Karpas-422 (cell line): ENCODE data around the gene TAAR2. TPM values are rescaled to one million over a fixed set of nuclear protein-coding genes. Genes with fewer than 3 reads are reported as not detected.

Experiments used
- DNase-seq: peaks from one replicate; pipeline ENCODE4 v3.0.0-alpha.2; 2015
- H2AFZ ChIP-seq: fragments of 200-600 bp; sonication (generic); 2 replicates; pipeline ENCODE4 v1.6.1; 2014; ENCODE audit warnings: antibody characterized with exemption, low read length, mixed read lengths
- H3K27ac ChIP-seq: fragments of 200-600 bp; sonication (generic); 2 replicates; pipeline ENCODE4 v1.5.1; 2014; ENCODE audit warnings: mild to moderate bottlenecking, low read length, moderate library complexity
- H3K27me3 ChIP-seq: fragments of 200-600 bp; sonication (generic); 2 replicates; pipeline ENCODE4 v1.6.1; 2014; ENCODE audit warnings: low read length, mixed read lengths
- H3K36me3 ChIP-seq: fragments of 200-600 bp; sonication (generic); 2 replicates; pipeline ENCODE4 v1.6.1; 2014; ENCODE audit warnings: low read length, mixed read lengths; ENCODE audit not compliant: insufficient read depth
- H3K4me1 ChIP-seq: fragments of 200-600 bp; sonication (generic); 2 replicates; pipeline ENCODE4 v1.6.1; 2014; ENCODE audit warnings: mild to moderate bottlenecking, low read length, mixed read lengths
- H3K4me2 ChIP-seq: fragments of 200-600 bp; sonication (generic); 2 replicates; pipeline ENCODE4 v1.6.1; 2014; ENCODE audit warnings: low read length, low read depth, mild to moderate bottlenecking; ENCODE audit not compliant: poor library complexity, severe bottlenecking
- H3K4me3 ChIP-seq: fragments of 200-600 bp; sonication (generic); 2 replicates; pipeline ENCODE4 v1.5.1; 2014; ENCODE audit warnings: mild to moderate bottlenecking, antibody characterized with exemption, low read length, mixed read lengths
- H3K79me2 ChIP-seq: fragments of 200-600 bp; sonication (generic); 2 replicates; pipeline ENCODE4 v1.6.1; 2014; ENCODE audit warnings: mild to moderate bottlenecking, low read length, mixed read lengths
- H3K9ac ChIP-seq: fragments of 200-600 bp; sonication (generic); 2 replicates; pipeline ENCODE4 v1.6.0; 2014; ENCODE audit warnings: low read length
- H3K9me2 ChIP-seq: fragments of 200-600 bp; sonication (generic), shearing (Covaris generic); replicated peaks from 2 replicates; pipeline ENCODE4 v1.6.0; 2014; ENCODE audit warnings: mild to moderate bottlenecking, low read length, moderate library complexity; ENCODE audit not compliant: insufficient read depth
- H3K9me3 ChIP-seq: fragments of 300-700, 200-600 bp; sonication (generic); 2 replicates; pipeline ENCODE4 v1.6.1; 2014; ENCODE audit warnings: low read length, mixed read lengths
- H4K20me1 ChIP-seq: fragments of 200-600 bp; sonication (generic); 2 replicates; pipeline ENCODE4 v1.6.1; 2014; ENCODE audit warnings: mild to moderate bottlenecking, antibody characterized with exemption, low read length, low read depth; ENCODE audit not compliant: insufficient read depth
- total RNA-seq: library from RNA; depleted of rRNA; stranded (reverse); fragments of >200 nt; shearing (Covaris generic); gene quantifications from 2 replicates; pipeline ENCODE4 v1.2.3, GENCODE V29; 2014; ENCODE audit warnings: low replicate concordance; rRNA removed

The TAAR2 gene, protein sequence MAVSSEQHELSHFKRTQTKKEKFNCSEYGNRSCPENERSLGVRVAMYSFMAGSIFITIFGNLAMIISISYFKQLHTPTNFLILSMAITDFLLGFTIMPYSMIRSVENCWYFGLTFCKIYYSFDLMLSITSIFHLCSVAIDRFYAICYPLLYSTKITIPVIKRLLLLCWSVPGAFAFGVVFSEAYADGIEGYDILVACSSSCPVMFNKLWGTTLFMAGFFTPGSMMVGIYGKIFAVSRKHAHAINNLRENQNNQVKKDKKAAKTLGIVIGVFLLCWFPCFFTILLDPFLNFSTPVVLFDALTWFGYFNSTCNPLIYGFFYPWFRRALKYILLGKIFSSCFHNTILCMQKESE
- not detected in 2 replicates for total RNA-seq

DNA sequence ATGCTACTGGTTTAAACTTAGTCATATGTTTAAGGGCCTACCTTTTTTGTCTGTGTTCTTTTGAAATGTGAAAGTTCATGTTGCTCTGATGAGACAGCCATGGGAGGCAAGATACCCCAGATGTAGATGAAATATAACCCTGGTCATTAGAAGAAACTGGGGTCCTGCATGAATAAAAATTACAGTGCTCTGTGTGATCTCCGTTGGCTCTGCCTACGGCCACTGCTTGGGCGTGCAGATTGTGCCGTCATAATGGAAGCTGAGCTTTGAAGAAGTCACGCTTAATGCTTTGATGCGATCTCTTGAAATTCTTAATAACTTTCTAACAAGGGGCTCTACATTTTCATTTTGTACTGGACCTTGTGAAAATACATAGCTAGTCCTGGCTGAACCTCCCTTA, at the start of gene TAAR2:
TAAR2 (minus strand) TSS at position 101 of the 400 bp plus-strand sequence; CDS start at position 101, 0 bp downstream.
- Histone ChIP-seq H3K4me3 (no peak within 1 kb of the TSS), H3K4me2 (no peak within 1 kb of the TSS), H3K36me3 (no peaks in the 10 kb centered on the region), H3K79me2 (no peaks in the 10 kb centered on the region), H3K4me1 (no peaks in the 10 kb centered on the region), H2AFZ (no peak within 1 kb of the TSS), H3K9ac (no peak within 1 kb of the TSS), H3K9me3 (no peaks in the 10 kb centered on the region), H3K27me3 (no peaks in the 10 kb centered on the region), H4K20me1 (no peaks in the 10 kb centered on the region), H3K27ac (no peak within 1 kb of the TSS), H3K9me2 (no peaks in the 10 kb centered on the region)
- no peak for DNase-seq

DNA sequence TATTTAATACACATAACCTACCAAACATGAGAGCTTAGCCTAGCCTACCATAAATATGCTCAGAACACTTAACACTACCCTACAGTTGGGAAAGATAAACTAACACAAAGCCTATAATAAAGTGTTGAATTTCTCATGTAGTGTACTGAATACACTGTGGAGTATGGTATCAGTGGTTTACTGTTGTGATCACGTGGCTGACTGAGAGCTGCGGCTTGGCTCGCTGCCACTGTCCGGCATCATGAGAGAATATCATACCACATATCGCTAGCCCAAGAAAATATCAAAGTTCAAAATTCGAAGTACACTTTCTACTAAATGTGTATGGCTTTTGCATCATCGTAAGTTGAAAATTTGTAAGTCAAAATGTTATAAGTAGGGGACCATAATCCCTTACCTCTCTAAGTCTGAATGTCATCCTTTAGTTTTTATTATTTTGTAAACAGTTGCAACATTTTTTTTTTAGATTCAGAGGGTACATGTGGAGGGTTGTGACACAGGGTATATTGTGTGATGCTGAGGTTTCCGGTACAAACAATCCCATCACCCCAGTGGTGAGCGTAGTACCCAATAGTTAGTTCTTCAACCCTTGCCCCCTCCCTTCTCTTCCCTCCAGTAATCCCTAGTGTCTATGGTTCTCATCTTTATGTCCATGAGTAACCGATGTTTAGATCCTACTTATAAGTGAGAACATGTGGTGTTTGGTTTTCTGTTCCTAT, 49.5 kb upstream of the TAAR2 start:
- H3K9me3 ChIP-seq, result no peaks in the 10 kb centered on the region
- no peaks in the 10 kb centered on the region for H3K9me2 ChIP-seq
- no peak overlapping the region for H3K9ac ChIP-seq
- H3K79me2 ChIP-seq, result no peaks in the 10 kb centered on the region
- H3K27me3 ChIP-seq, result no peaks in the 10 kb centered on the region
- DNase-seq, result no peak
- H3K4me2 ChIP-seq, result no peak overlapping the region
- H3K36me3 ChIP-seq, result no peaks in the 10 kb centered on the region
- H4K20me1 ChIP-seq, result no peaks in the 10 kb centered on the region
- peaks cover 7% of the 10 kb centered on the region for H3K4me1 ChIP-seq
- no peak overlapping the region for H3K27ac ChIP-seq
- H2AFZ ChIP-seq, result no peak overlapping the region
- H3K4me3 ChIP-seq, result no peak overlapping the region

DNA sequence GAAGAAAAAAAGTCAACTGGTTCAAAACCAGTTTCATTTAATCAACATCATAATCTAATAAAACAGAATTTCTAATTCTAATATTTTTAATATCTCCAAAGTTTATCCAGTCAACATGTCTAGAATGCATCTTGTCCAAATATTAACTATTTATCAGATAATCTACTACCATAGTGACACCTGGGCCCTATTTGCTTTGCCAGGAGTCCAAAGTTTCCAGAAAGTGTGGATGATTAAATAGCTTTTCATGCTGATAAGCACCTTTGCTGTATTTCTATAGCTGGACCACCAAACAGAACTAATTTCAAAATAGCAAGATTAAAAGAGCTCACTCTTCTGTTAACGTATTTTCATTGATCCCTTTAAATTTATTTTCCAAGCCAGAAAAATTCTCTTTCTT, 47.2 kb upstream of the TAAR2 start:
- DNase-seq, result no peak
- no peaks in the 10 kb centered on the region for H3K9me3 ChIP-seq
- no peaks in the 10 kb centered on the region for H3K9me2 ChIP-seq
- H3K27ac ChIP-seq, result no peak overlapping the region
- H3K36me3 ChIP-seq, result no peaks in the 10 kb centered on the region
- no peak overlapping the region for H3K4me2 ChIP-seq
- H3K9ac ChIP-seq, result no peak overlapping the region
- H3K4me1 ChIP-seq, result peaks cover 7% of the 10 kb centered on the region
- H3K4me3 ChIP-seq, result no peak overlapping the region
- no peaks in the 10 kb centered on the region for H3K79me2 ChIP-seq
- H3K27me3 ChIP-seq, result no peaks in the 10 kb centered on the region
- no peak overlapping the region for H2AFZ ChIP-seq
- H4K20me1 ChIP-seq, result no peaks in the 10 kb centered on the region

DNA sequence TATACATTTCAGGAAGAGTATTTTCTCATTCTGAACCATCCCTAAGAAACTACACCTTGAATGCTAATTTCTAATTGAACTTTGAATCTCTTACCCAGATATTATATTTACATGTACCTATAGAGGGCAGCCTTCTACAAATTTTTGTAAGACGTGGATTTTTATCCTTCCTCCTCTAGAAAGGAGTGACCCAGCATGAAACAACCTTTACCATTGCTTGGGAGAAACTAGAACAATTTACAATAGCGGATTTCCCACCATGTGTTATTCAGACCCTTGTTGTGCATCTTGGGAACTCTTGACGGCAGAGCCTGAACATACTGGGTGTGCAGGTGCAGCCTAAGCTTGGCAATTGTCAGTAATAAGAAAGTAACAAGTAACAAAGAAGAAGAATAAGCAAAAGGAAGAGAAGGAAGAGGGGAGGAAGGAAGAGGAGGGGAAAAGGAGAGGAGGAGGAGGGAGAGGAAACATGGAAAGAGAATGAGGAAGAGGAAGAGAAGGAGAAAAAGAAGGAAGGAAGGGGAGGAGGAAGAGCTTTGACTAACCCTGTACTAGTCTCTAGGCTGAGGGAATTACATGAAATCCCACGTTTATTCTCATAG, 45.7 kb upstream of the TAAR2 start:
- no peak overlapping the region for H3K4me3 ChIP-seq
- H3K4me2 ChIP-seq, result no peak overlapping the region

DNA sequence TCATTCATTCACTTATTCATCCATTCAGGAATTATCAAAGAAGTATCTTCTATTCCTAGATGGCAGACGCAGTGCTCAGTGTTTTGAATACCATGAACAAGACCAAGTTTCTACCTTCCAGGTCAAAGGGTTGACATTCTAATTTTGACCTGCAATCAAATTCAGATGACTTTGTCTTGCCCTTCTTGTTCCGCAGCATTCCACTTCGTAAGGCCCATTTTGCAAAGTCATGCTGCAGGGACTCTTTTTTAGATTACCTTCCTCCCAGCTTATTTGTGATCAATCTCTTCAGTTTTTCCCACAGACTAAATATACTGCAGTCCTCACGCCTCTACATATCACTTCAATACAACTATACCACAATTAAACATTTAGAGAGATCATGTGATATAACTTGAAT, 42.0 kb upstream of the TAAR2 start:
- no peak overlapping the region for H3K4me2 ChIP-seq

More for the DNA sequence above, 45.7 kb upstream of the TAAR2 start:
- no peak overlapping the region for H3K9ac ChIP-seq
- no peak overlapping the region for H2AFZ ChIP-seq
- no peaks in the 10 kb centered on the region for H3K79me2 ChIP-seq
- H4K20me1 ChIP-seq, result no peaks in the 10 kb centered on the region
- H3K9me3 ChIP-seq, result no peaks in the 10 kb centered on the region
- H3K9me2 ChIP-seq, result no peaks in the 10 kb centered on the region
- H3K27ac ChIP-seq, result no peak overlapping the region
- no peaks in the 10 kb centered on the region for H3K36me3 ChIP-seq
- peaks cover 7% of the 10 kb centered on the region for H3K4me1 ChIP-seq
- H3K27me3 ChIP-seq, result no peaks in the 10 kb centered on the region
- DNase-seq, result peak; percentile 77

DNA sequence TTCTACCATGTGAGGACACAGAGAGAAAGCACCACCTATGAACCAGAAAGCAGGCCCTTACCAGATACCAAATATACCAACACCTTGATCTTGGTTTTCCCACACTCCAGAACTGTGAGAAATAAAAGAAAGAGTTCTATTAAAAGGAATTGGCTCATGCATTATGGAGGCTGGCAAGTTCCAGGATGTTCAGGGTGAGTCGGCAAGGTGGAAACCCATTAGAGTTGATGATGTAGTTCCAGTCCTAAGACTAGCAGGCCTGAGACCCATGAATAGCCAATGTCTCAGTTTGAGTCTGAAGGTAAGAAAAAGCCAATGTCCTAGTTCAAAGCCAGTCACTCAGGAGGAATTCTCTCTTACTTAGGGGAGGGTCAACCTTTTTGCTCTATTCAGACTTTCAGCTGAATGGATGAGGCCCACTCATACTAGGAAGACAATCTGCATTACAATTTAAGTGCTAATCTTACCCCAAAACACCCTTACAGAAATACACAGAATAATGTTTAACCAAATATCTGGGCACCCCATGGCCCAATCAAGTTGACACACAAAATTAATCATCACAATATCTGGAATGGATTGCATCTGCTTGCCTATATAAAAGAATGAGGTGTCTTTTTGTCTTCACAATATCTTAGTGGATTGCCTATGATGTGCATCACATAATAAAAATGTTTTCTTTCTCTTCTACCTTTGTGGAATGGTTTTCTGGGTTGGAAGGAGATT, 40.4 kb upstream of the TAAR2 start:
- no peaks in the 10 kb centered on the region for H3K79me2 ChIP-seq
- no peaks in the 10 kb centered on the region for H3K9me2 ChIP-seq
- H3K27me3 ChIP-seq, result no peaks in the 10 kb centered on the region
- H3K36me3 ChIP-seq, result no peaks in the 10 kb centered on the region
- no peak overlapping the region for H3K27ac ChIP-seq
- H3K9ac ChIP-seq, result no peak overlapping the region
- no peak overlapping the region for H2AFZ ChIP-seq
- DNase-seq, result no peak
- no peaks in the 10 kb centered on the region for H4K20me1 ChIP-seq
- no peaks in the 10 kb centered on the region for H3K4me1 ChIP-seq
- no peak overlapping the region for H3K4me2 ChIP-seq
- no peak overlapping the region for H3K4me3 ChIP-seq
- no peaks in the 10 kb centered on the region for H3K9me3 ChIP-seq

More for the DNA sequence above, 42.0 kb upstream of the TAAR2 start:
- Histone ChIP-seq H3K4me1 (peaks cover 7% of the 10 kb centered on the region), H3K36me3 (no peaks in the 10 kb centered on the region), H3K9me2 (no peaks in the 10 kb centered on the region), H4K20me1 (no peaks in the 10 kb centered on the region), H2AFZ (no peak overlapping the region), H3K9me3 (no peaks in the 10 kb centered on the region), H3K9ac (no peak overlapping the region), H3K4me3 (no peak overlapping the region), H3K27me3 (no peaks in the 10 kb centered on the region), H3K27ac (no peak overlapping the region), H3K79me2 (no peaks in the 10 kb centered on the region)
- DNase-seq, result no peak

DNA sequence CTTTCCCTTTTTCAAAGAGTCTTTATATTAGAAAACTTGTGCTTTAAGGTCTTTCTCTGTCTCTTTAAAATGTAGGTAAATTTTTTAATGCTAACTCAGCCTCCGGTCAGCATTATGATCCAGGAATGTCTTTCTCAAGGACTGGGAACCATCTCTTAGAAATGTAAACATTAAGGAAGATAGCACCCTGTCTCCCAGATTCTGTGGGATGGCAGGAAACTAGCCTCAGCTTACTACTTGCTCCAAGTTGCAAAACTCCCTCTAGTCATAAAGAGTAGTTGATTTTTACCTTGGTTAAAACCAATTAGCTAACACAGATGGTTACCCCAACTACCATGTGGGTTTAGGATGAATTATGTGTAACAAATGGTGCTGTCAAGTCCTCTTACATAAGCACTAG, 39.6 kb upstream of the TAAR2 start:
- H3K27me3 ChIP-seq, result no peaks in the 10 kb centered on the region
- no peaks in the 10 kb centered on the region for H3K36me3 ChIP-seq
- no peaks in the 10 kb centered on the region for H3K9me3 ChIP-seq
- no peaks in the 10 kb centered on the region for H3K79me2 ChIP-seq
- no peak overlapping the region for H2AFZ ChIP-seq
- no peaks in the 10 kb centered on the region for H4K20me1 ChIP-seq
- no peak overlapping the region for H3K4me3 ChIP-seq
- DNase-seq, result no peak
- H3K4me1 ChIP-seq, result no peaks in the 10 kb centered on the region
- no peak overlapping the region for H3K9ac ChIP-seq
- H3K9me2 ChIP-seq, result no peaks in the 10 kb centered on the region
- H3K4me2 ChIP-seq, result no peak overlapping the region
- H3K27ac ChIP-seq, result no peak overlapping the region

DNA sequence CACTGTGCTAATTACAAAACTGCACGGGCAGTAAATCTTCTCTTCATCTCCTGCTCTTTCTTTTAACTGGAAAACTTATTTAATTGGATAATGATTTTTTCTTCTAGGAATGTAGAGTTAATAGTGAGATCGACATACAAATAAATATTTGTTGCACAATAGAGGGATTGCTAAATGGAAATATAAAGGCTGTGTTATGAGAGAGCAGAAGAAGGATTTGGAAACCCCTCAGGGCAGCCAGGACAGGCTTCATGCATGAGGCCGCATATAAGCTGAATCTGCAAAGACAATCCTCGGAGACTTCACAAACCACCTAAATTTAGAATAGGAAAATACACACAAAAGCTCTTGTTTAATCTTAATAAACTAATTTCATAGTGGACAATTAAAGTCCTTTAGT, 37.8 kb upstream of the TAAR2 start:
- H3K9ac ChIP-seq, result no peak overlapping the region
- no peaks in the 10 kb centered on the region for H3K36me3 ChIP-seq
- H3K4me3 ChIP-seq, result no peak overlapping the region
- no peaks in the 10 kb centered on the region for H3K9me2 ChIP-seq
- H3K79me2 ChIP-seq, result no peaks in the 10 kb centered on the region
- no peaks in the 10 kb centered on the region for H3K4me1 ChIP-seq
- H3K4me2 ChIP-seq, result no peak overlapping the region
- H3K9me3 ChIP-seq, result no peaks in the 10 kb centered on the region
- no peaks in the 10 kb centered on the region for H4K20me1 ChIP-seq
- H2AFZ ChIP-seq, result no peak overlapping the region
- H3K27me3 ChIP-seq, result no peaks in the 10 kb centered on the region
- H3K27ac ChIP-seq, result no peak overlapping the region
- DNase-seq, result no peak
